Endometrial microvascular endothelial cells (primary cell): ENCODE measurements around the gene ALOX5AP. TPM values are rescaled to one million over a fixed set of nuclear protein-coding genes. Genes with fewer than 3 reads are reported as not detected.

Source experiments
- in situ Hi-C: cut with HindIII; loops from 2 replicates; pipeline ENCODE4 v1.10.0; 2017; ENCODE audit warnings: low sequenced_read_pairs, low pct_unique_long_range_greater_than_20kb; ENCODE audit errors: inconsistent ontology term
- total RNA-seq: library from RNA; depleted of rRNA; stranded (reverse); fragments of >200 nt; gene quantifications from one replicate; pipeline ENCODE4 v1.2.3, GENCODE V29; 2015; ENCODE audit errors: inconsistent ontology term

Gene ALOX5AP
- 1.1 TPM for total RNA-seq

GRCh38 chr13:30735025-30735871 lies at the start of gene ALOX5AP:
Gene ALOX5AP, plus strand, starts transcription at chr13:30735543. Its CDS starts 63 bp downstream, at chr13:30735606.
- in situ Hi-C loops, result no loop called here

GRCh38 chr13:30685987-30686386 lies 49.4 kb upstream of the ALOX5AP start:
- in situ Hi-C loops, result no loop called here

- in situ Hi-C loops, result no loop called here
Observed at GRCh38 chr13:30687601-30688000, 47.7 kb upstream of the ALOX5AP start.

GRCh38 chr13:30689752-30690151 lies 45.6 kb upstream of the ALOX5AP start:
- in situ Hi-C loops, result no loop called here

DNA sequence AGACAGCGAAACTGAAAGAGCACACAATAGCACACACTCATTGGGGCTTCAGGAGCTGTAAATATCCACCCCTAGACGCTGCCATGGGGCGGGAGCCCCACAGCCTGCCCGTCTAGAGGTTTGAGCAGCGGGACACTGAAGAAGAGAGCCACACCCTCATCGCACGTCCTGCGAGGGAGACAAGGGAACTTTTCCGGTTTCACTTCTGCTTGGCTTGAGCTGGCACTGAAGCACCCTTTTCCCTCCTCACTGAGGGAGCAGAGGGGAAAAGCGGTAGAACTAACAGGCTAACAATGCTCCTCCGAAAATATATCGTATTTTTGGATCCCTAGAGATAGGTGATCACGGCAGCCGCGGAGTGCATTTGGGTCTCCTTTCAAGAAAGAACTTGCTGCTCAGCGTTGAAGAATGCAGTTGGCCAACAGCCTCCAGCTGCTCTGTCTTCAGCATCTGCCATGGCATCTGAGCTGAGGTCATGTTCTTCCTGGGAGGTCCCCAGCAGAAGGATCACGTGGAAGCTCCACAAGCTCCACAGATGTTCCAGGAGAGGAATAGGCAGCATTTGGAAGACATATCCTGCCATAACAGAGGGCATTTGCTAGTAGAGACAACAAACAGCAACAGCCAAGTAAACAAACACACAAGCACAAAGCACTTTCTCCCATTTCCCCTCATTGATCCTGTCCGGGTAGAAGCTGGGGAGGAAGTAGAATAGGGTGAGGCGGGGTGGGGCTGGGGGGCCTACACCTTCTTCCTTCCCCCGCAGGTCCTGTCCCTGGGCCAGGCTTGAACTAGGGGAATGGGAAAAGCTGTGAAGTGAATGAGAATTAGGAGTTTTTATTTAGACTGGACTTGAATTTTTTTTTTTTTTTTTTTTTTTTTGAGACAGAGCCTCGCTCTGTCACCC lies 44.8 kb upstream of the ALOX5AP start:
- in situ Hi-C loops, result no loop called here

GRCh38 chr13:30692113-30692512 lies 43.2 kb upstream of the ALOX5AP start:
- in situ Hi-C loops, result no loop called here

DNA sequence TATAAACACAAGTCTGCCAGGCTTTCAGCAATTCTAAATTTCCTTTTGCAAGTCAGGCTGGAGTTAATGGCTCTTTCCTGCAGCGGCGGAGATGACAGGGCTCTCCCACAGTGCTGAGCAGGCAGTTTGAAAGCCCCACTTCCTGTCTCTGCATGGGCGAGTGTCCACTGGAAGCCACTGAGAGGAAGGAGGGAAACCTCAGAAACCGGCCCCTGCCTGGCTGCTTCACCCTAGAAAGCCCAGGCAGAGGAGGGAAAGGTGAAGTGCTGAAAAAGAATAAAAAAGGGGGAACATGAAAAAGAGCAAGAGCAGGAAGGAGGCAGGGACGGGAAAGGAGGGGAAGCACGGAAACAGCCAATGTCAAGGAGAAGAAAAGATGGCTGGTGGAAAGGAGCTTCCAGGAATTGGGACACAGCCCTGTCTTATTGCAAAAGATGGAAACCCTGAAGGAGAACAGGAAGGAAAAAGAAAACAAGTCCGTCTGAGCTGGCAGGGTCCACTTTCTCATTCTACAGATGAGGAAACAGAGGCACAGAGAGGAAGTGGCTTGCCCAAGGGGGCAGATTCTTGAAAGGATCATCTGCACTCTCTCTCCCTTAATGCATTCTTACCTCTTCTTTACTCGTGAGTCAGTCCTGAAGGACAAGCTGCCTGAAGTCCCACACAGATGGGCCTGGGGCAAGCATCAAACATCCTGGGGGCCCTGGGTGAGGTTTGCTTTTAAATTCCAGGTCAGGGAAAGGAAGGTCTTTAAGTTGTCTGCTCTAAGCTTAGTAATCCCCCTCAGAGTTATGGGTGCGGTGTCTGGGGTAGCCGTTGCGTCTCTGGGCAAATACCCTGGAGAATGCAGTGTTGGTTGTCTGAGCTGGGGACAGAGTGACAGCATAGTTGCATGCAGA lies 38.8 kb upstream of the ALOX5AP start:
- in situ Hi-C loops, result no loop called here

- in situ Hi-C loops, result no loop called here
Observed at GRCh38 chr13:30697177-30697953, 38.0 kb upstream of the ALOX5AP start.

GRCh38 chr13:30697996-30698401 lies 37.3 kb upstream of the ALOX5AP start:
- in situ Hi-C loops, result no loop called here

DNA sequence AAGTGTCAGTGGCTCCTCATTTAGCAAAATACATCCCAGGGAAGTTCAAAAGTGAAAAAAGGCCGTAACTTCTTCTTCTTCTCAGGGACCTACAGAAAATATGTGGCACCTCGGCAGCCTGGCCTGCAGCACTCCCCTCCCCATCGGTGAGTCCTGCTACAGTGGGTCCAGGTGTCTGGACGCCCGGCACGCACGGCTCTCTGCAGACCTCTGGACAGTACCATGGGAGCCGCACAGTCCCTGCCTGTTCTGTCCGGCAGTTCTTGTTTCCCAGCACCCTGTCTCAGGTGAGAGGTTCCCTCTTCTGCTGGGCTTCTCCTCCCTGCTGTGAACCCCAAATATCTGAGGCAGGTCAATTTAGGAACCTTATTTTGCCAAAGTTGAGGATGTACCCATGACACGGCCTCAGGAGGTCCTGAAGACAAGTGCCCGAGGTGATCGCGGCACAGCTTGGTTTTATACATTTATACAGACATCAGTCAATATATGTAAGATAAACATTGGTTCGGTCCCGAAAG lies 36.8 kb upstream of the ALOX5AP start:
- in situ Hi-C loops, result no loop called here

- in situ Hi-C loops, result no loop called here
Observed at GRCh38 chr13:30700364-30700763, 35.0 kb upstream of the ALOX5AP start.

- in situ Hi-C loops, result no loop called here
Observed at GRCh38 chr13:30702006-30702405, 33.3 kb upstream of the ALOX5AP start.

DNA sequence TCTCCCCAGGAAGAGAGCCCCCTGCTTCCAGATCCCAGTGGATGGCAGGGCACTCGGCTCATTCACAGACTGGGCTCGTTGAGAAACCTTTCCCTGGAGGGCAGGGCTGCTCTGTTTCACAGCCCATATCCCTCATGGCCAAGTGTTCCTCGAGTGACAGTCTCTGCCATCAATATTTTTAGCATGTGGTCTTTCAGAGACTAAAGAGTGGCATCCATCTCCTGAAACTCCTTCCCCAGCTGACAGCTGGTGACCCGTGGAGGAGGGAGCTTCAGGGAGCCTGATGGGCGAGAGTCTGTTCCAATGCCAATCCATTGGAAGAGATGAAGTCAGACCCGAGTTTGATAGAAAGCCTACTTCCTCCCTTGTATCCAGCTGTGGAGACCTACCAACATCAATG lies 30.7 kb upstream of the ALOX5AP start:
- in situ Hi-C loops, result no loop called here

GRCh38 chr13:30705680-30706079 lies 29.7 kb upstream of the ALOX5AP start:
- in situ Hi-C loops, result no loop called here

DNA sequence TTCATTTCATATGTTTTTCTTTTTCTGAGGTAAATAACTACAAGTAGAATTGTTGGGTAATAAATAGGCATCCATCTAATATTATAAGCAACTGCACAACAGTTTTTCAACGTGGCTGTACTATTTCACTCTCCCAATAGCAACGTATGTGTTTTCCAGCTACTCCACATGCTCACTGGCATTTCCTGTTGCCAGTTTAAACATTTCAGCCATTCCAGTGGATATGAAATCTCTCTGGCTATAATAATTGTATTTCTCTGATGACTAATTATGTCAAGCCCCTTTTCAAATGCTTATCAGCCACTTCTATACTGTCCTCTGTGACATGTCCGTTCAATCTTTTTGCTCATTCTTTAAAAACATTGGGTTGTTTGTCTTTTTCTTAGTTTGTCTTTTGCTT lies 26.8 kb upstream of the ALOX5AP start:
- in situ Hi-C loops, result no loop called here

DNA sequence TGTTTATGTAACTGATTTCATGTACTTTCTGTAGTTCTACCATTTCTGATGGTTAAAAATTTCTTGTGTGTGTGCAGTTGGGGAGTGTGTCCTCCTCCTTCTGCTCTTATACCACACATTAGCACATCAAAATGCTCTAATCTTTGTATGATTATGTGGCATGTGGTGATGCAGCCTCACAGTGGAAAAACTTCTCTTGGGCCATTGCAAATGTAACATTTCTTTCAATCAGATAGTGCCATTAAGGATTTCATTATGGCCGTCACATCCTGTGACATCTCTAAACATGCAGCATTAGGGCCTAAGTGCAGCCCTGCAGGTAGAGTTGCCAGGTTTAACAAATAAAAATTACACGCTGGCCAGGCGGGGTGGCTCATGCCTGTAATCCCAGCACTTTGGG lies 24.9 kb upstream of the ALOX5AP start:
- in situ Hi-C loops, result no loop called here

DNA sequence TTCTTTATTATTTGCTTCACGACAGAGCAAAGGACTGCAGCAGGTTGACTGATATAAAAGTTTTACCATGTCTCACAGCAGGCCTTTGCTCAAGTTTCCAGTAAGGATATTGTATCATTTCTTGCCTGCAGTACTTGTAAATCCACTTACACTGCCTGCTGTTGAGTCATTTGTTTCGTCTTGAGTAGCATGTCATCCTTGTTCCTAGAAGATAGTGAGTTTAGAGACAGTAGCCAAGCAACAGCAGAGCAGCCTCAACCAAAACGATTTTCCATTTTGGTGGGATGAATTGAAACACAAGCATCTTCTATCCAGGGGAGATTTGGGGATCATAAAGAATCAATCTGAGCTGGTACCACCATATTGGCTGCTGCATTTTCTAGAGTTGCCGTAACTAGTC lies 24.0 kb upstream of the ALOX5AP start:
- in situ Hi-C loops, result no loop called here

DNA sequence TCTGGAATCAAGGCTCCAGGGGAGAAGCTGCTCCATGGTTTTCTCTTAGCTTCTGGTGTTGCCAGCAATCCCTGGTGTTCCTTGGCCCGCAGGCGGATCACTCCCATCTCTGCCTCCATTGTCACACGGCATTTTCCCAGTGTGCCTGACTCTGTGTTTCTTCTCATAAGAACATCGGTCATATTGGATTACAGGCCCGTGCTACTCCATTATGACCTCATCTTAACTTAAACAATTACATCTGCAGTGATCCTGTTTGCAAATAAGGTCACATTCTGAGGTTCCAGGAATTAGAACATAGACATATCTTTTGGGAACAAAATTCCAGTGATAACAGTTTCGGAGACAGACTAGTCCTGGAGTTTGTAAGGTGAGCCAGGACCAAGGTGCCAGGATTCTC lies 23.5 kb upstream of the ALOX5AP start:
- in situ Hi-C loops, result no loop called here
